Measurements from ENCODE around the gene NLRC5.
A peak's percentile ranks its signal among the peaks of the same experiment; 100 is the strongest.

The NLRC5 gene

DNA sequence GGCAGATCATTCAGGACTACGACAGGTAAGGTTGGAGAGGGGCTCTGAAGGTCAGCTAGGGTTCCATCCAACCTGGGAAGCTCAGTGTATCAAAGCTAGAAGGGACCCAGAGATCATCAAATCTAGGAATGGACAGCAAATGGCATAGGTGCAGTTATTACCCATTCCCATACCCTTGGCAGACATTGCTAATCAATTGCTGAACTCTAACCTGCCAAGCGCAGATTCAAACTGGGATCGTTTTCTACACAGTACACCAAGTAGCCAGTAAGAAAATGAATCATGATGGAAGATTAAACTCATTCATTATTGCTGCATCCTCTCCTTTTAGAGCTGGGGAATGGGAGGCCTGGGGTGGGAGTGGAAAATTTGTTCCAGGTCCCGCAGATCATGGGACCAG, 136.6 kb downstream of the NLRC5 start:
- TF ChIP-seq POLR2A (IDR thresholded peaks at IDR 0.05; ENCODE audit: low read depth, low read length), result no peak
- no peak for TF ChIP-seq SPI1 (IDR thresholded peaks at IDR 0.05; ENCODE audit: low read depth, low read length)
- no peak for FAIRE-seq
- DNase-seq (ENCODE audit: insufficient read length, low spot score), result no peak

DNA sequence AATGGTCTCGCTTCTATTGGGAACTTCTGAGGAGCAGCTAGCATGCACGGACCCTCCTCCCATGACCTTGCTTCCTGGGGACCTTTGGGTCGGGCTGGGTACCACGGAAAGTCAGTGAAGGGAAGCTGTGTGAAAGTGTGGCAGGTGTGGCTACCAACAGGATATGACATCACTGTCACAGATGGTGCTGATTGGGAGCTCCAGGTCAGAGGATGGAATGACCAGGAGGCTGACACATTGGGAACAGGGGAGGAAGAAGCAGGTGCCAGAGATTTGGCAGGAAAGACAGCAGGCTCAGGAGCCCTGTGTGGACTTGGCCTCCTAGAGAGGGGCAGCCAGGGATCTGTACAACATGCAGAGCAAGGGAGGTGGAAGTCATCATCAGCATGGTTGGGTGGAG, 137.1 kb downstream of the NLRC5 start:
- no peak for TF ChIP-seq PAX5 (IDR thresholded peaks at IDR 0.05; ENCODE audit: insufficient read depth, low read length, severe bottlenecking)
- TF ChIP-seq SPI1 (IDR thresholded peaks at IDR 0.05; ENCODE audit: low read depth, low read length), result no peak
- no peak for TF ChIP-seq POLR2AphosphoS5 (IDR thresholded peaks at IDR 0.05; ENCODE audit: low read depth, low read length)
- TF ChIP-seq TAF1 (IDR thresholded peaks at IDR 0.05; ENCODE audit: low read depth, low read length), result no peak
- no peak for TF ChIP-seq POU2F2 (IDR thresholded peaks at IDR 0.05; ENCODE audit: low read depth, low read length)
- TF ChIP-seq POLR2A (IDR thresholded peaks at IDR 0.05; ENCODE audit: low read depth, low read length), result no peak
- FAIRE-seq (no peak), DNase-seq (ENCODE audit: insufficient read length, low spot score) (no peak)

DNA sequence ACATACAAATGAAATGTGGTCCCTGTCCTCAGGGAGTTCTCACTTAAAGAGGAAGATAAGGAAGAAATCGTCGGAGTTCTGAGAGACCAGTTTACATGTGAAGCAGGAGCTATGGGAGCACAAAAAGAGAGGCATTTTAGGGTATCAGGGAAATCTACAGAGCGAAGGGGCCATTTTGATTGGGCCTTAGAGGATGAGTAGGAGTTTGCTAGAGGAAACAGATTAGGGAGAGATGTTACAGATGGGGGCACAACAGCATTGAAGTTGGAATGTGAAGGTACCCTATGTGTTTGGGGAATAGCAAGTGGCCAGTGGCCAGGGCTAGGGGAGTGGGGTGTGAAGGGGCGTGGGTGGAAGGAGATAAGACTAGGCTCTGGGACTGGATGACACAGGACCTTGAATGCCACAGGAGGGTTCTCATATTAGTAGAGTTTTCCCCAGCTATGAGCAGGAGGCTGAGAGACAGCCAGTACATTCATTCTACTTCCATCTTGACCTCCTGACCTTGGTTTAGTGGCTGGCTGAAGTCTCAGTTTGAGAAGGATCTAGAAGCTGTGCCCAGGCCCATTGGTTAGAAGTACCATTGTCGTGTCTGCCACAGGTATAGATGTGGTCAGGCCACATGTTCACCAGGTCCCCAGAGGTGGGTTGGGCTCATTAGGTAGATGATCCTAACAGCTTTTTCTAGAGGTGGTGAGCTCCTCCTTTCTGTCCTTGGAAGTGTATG, 137.8 kb downstream of the NLRC5 start:
- TF ChIP-seq SPI1 (IDR thresholded peaks at IDR 0.05; ENCODE audit: low read depth, low read length) (no peak), POLR2A (IDR thresholded peaks at IDR 0.05; ENCODE audit: low read depth, low read length) (no peak), PAX5 (IDR thresholded peaks at IDR 0.05; ENCODE audit: insufficient read depth, low read length, severe bottlenecking) (no peak), TAF1 (IDR thresholded peaks at IDR 0.05; ENCODE audit: low read depth, low read length) (no peak)
- peak; percentile 52 for FAIRE-seq
- DNase-seq (ENCODE audit: insufficient read length, low spot score), result no peak

DNA sequence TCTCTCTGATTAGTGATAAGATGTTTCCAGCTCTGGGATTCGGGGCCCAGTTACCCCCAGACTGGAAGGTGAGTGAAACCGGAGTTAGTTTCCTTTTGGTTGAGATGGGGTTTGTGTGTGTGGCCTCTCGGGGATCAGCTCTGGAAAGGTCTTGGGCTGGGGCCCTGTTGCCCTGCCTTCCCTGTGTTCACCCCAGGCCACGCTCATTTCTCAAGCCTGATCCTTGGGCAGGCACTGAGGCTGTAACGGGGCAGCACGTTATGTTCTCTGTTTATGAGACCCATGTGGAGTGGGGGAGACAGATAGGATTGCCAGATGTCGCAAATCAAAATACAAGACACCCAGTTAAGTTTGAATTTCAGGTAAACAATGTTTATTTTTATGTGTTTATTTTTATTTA, 138.5 kb downstream of the NLRC5 start:
- FAIRE-seq, result no peak
- TF ChIP-seq POU2F2 (IDR thresholded peaks at IDR 0.05; ENCODE audit: low read depth, low read length) (no peak), POLR2A (IDR thresholded peaks at IDR 0.05; ENCODE audit: low read depth, low read length) (no peak), TAF1 (IDR thresholded peaks at IDR 0.05; ENCODE audit: low read depth, low read length) (no peak), PAX5 (IDR thresholded peaks at IDR 0.05; ENCODE audit: insufficient read depth, low read length, severe bottlenecking) (no peak), SPI1 (IDR thresholded peaks at IDR 0.05; ENCODE audit: low read depth, low read length) (no peak), POLR2AphosphoS5 (IDR thresholded peaks at IDR 0.05; ENCODE audit: low read depth, low read length) (no peak)

DNA sequence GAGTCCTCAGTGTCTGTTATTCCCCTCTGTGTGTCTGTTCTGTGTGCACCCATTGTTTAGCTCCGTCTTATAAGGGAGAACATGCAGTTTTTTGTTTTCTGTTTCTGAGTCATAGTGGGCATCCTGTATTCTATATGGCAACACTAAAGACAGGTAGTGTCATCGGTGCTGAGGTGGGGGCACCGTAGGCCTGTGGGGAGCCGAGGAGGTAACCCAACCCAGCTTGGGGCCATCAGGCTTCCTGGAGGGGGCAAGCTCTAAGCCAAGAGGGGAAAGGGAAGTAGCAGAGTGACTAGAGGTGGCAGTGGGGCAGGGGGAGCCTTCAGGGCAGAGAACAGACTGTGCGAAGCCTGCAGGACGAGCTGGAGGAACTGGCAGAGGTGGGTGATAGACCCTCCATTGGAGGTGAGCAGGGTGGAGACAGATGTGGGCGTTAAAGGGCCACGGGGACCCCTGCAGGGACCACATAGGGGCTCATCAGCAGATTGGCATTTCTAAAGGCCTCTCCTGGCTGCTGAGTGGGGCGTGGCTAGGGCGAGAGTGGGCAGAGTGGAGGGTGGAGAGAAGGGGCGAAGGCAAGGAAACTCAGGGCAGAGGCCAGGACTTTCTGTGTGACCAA, 139.5 kb downstream of the NLRC5 start:
- FAIRE-seq (peak; percentile 56), DNase-seq (ENCODE audit: insufficient read length, low spot score) (no peak)
- TF ChIP-seq SPI1 (IDR thresholded peaks at IDR 0.05; ENCODE audit: low read depth, low read length), result no peak
- no peak for TF ChIP-seq PAX5 (IDR thresholded peaks at IDR 0.05; ENCODE audit: insufficient read depth, low read length, severe bottlenecking)
- no peak for TF ChIP-seq POU2F2 (IDR thresholded peaks at IDR 0.05; ENCODE audit: low read depth, low read length)
- no peak for TF ChIP-seq TAF1 (IDR thresholded peaks at IDR 0.05; ENCODE audit: low read depth, low read length)
- TF ChIP-seq POLR2AphosphoS5 (IDR thresholded peaks at IDR 0.05; ENCODE audit: low read depth, low read length), result no peak
- no peak for TF ChIP-seq POLR2A (IDR thresholded peaks at IDR 0.05; ENCODE audit: low read depth, low read length)

More for the DNA sequence above, 138.5 kb downstream of the NLRC5 start:
- DNase-seq (ENCODE audit: insufficient read length, low spot score), result no peak

DNA sequence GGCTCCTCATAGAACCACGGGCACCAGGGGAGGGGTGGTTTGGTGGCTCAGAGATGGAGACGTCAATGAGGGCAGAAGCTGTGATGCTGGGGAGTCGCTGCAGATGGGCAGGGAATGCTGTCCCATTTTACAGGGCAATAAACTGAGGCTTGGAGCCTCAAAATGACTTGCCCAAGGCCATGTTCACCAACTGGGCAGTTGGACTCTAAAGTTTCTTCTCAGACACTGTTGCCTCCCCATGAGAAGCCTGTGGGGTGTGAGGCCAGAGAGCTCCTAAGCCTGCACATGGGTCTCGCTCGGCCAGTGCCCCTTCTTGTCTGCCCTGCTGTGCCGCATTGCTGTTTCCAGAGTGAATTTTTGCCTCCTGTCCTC, 141.6 kb downstream of the NLRC5 start:
- no peak for FAIRE-seq
- TF ChIP-seq SPI1 (IDR thresholded peaks at IDR 0.05; ENCODE audit: low read depth, low read length) (no peak), PAX5 (IDR thresholded peaks at IDR 0.05; ENCODE audit: insufficient read depth, low read length, severe bottlenecking) (no peak), POLR2AphosphoS5 (IDR thresholded peaks at IDR 0.05; ENCODE audit: low read depth, low read length) (no peak), POU2F2 (IDR thresholded peaks at IDR 0.05; ENCODE audit: low read depth, low read length) (no peak), TAF1 (IDR thresholded peaks at IDR 0.05; ENCODE audit: low read depth, low read length) (no peak), POLR2A (IDR thresholded peaks at IDR 0.05; ENCODE audit: low read depth, low read length) (no peak)

DNA sequence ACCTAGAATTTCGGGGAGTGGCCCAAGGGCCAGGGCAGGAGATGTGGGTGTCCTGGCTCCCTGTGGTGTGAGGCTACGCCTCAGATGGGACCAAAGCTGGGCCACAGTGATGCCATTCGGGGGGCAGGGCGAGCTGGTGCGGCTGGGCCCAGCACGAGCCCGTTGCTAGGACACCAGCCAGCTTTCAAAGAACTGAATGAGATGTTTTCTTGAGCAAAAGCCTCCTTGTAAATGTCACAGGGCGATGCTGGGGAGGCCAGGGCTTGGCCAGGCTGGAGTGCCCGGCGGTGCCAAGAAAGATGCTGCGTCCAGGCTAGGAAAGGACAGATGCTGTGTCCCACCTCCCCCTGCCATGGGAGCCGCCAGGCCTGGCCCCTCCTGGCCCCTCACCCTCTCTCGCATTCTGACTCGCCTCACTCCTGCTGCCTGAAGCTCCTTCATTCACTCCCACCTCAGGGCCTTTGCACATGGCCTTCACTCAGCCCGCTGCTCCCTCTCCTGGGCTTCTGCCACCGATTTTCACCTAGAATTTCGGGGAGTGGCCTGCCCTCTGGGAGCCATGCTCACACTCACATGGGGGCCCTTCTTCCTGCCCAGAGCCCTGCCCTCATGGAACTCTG, 142.1 kb downstream of the NLRC5 start:
- TF ChIP-seq TAF1 (IDR thresholded peaks at IDR 0.05; ENCODE audit: low read depth, low read length), result no peak
- no peak for TF ChIP-seq POLR2A (IDR thresholded peaks at IDR 0.05; ENCODE audit: low read depth, low read length)
- no peak for TF ChIP-seq SPI1 (IDR thresholded peaks at IDR 0.05; ENCODE audit: low read depth, low read length)
- TF ChIP-seq POU2F2 (IDR thresholded peaks at IDR 0.05; ENCODE audit: low read depth, low read length), result no peak
- TF ChIP-seq PAX5 (IDR thresholded peaks at IDR 0.05; ENCODE audit: insufficient read depth, low read length, severe bottlenecking), result no peak
- no peak for TF ChIP-seq POLR2AphosphoS5 (IDR thresholded peaks at IDR 0.05; ENCODE audit: low read depth, low read length)
- DNase-seq (ENCODE audit: insufficient read length, low spot score), result no peak
- no peak for FAIRE-seq

More for the DNA sequence above, 141.6 kb downstream of the NLRC5 start:
- no peak for DNase-seq (ENCODE audit: insufficient read length, low spot score)

DNA sequence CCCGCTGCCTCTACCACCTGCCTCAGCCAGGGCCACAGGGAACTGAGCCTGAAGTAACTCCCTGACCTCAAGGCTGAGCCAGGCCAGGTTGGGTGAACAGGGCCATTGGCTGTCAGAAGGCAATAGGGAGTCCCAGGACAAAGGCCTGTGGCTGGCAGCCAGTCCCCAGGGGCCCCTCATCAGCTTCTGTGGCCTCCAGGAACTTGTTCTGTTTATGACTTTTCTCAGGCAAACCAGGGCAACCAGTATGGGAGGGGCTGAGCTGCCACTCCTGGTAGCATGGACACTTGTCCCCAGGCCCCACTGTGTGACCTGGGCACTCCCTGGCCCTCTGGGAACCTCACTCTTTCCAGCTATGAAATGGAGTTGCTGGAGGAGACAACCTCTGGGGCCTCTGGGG, 143.1 kb downstream of the NLRC5 start:
- no peak for FAIRE-seq
- no peak for DNase-seq (ENCODE audit: insufficient read length, low spot score)
- TF ChIP-seq PAX5 (IDR thresholded peaks at IDR 0.05; ENCODE audit: insufficient read depth, low read length, severe bottlenecking) (no peak), POU2F2 (IDR thresholded peaks at IDR 0.05; ENCODE audit: low read depth, low read length) (no peak), SPI1 (IDR thresholded peaks at IDR 0.05; ENCODE audit: low read depth, low read length) (no peak), POLR2AphosphoS5 (IDR thresholded peaks at IDR 0.05; ENCODE audit: low read depth, low read length) (no peak), POLR2A (IDR thresholded peaks at IDR 0.05; ENCODE audit: low read depth, low read length) (no peak), TAF1 (IDR thresholded peaks at IDR 0.05; ENCODE audit: low read depth, low read length) (no peak)

DNA sequence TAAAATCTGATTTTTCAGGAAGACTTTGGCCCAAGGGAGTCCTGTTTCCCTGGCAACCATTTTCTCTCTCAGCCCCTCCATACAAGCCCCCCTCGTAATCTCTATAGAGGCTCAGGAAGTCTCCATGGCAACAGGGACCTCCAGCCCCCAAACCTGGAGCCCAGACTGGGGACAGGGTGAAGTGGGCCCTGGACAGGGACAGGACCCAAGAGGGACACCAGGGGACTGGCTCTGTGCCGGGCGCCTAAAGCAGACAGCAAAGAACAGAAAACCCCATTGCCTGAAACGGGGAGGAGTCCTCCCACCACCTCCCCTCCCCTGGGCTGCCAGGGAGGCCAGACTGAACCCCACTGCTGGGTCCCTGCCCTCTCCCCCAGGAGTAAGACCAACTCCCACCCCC, 143.7 kb downstream of the NLRC5 start:
- no peak for FAIRE-seq
- TF ChIP-seq TAF1 (IDR thresholded peaks at IDR 0.05; ENCODE audit: low read depth, low read length), result no peak
- TF ChIP-seq PAX5 (IDR thresholded peaks at IDR 0.05; ENCODE audit: insufficient read depth, low read length, severe bottlenecking), result no peak
- TF ChIP-seq SPI1 (IDR thresholded peaks at IDR 0.05; ENCODE audit: low read depth, low read length), result no peak
- no peak for TF ChIP-seq POU2F2 (IDR thresholded peaks at IDR 0.05; ENCODE audit: low read depth, low read length)
- no peak for TF ChIP-seq POLR2AphosphoS5 (IDR thresholded peaks at IDR 0.05; ENCODE audit: low read depth, low read length)
- TF ChIP-seq POLR2A (IDR thresholded peaks at IDR 0.05; ENCODE audit: low read depth, low read length), result no peak
- DNase-seq (ENCODE audit: insufficient read length, low spot score), result no peak
